K562 (cell line): Measurements from ENCODE around the gene OR2S2. TPM values are rescaled to one million over a fixed set of nuclear protein-coding genes. Genes with fewer than 3 reads are reported as not detected.

Experiments
- ATAC-seq: fragments of 200-7000 bp; cut with Tn5 transposase; 3 replicates; pipeline ENCODE4 v1.9.1; 2020; ENCODE audit warnings: moderate library complexity
- BruUV-seq: library from RNA; stranded (reverse); fragments of 400-500 nt; replicated peaks from 2 replicates; lab custom pipeline; 2021; lab: Mats Ljungman, UMichigan
- CTCF ChIA-PET: fragments of 300-600 bp; formaldehyde crosslinking; extraction: SDS; loops from one replicate; lab custom pipeline; 2021; ENCODE audit warnings: low intra/inter-chr PET ratio; lab: Yijun Ruan, JAX
- POLR2A ChIA-PET: fragments of 300-600, 350-650 bp; sonication (Branson Sonifier 250); formaldehyde crosslinking; extraction: SDS; loops from one replicate; lab custom pipeline; 2021; ENCODE audit warnings: antibody characterized with exemption, inconsistent platforms; lab: Yijun Ruan, JAX
- DNase-seq, 4 experiments: peaks; one replicate each; pipeline versions ENCODE4 v3.0.0 to v3.0.0-alpha.2; 2011 to 2018; ENCODE audit warnings: low spot score in 3 of 4, mixed read lengths in 3 of 4; ENCODE audit errors: extremely low read depth in 1 of 4
- FAIRE-seq: peaks from 2 replicates; lab custom pipeline; 2011; peaks lifted over from hg19 to GRCh38; lab: Jason Lieb, UNC
- H2AFZ ChIP-seq: 2 replicates; pipeline ENCODE4 v1.6.0; 2011; ENCODE audit warnings: low read depth, low read length, control low read depth, inconsistent platforms
- H3K27ac ChIP-seq: fragments of 200-600 bp; 3 replicates; pipeline ENCODE4 v1.8.0; 2011; ENCODE audit warnings: low read depth, mild to moderate bottlenecking, control low read depth, inconsistent platforms, low read length, moderate library complexity, mixed read lengths; ENCODE audit errors: extremely low read depth
- H3K27me3 ChIP-seq, 2 experiments: fragments of 300-600 bp in 1 of 2; 2 replicates in 1 of 2; 3 replicates in 1 of 2; pipeline versions ENCODE4 v1.6.0 to v1.8.0; 2011; ENCODE audit warnings: inconsistent platforms in 2 of 2, low read length in 2 of 2, mild to moderate bottlenecking in 1 of 2, mixed read lengths in 1 of 2, moderate library complexity in 1 of 2; ENCODE audit not compliant: control insufficient read depth in 2 of 2, insufficient read depth in 2 of 2
- H3K36me3 ChIP-seq: fragments of 300-600 bp; 3 replicates; pipeline ENCODE4 v1.8.0; 2011; ENCODE audit warnings: mild to moderate bottlenecking, low read length, inconsistent platforms; ENCODE audit not compliant: control insufficient read depth, insufficient read depth
- H3K4me1 ChIP-seq, 2 experiments: fragments of 200-600 bp in 1 of 2; replicated peaks in 1 of 2; 2 replicates in 1 of 2; 3 replicates in 1 of 2; pipeline versions ENCODE4 v1.5.1 to v1.8.0; 2011; ENCODE audit warnings: inconsistent platforms in 2 of 2, low read length in 2 of 2, mild to moderate bottlenecking in 1 of 2, mixed read lengths in 1 of 2, moderate library complexity in 1 of 2; ENCODE audit not compliant: control insufficient read depth in 2 of 2, insufficient read depth in 2 of 2
- H3K4me2 ChIP-seq: 2 replicates; pipeline ENCODE4 v1.6.1; 2011; ENCODE audit warnings: low read length, control low read depth, inconsistent platforms, mixed read lengths; ENCODE audit not compliant: insufficient read depth
- H3K4me3 ChIP-seq: fragments of 200-600 bp; sonication (generic), shearing (Covaris generic); 2 replicates; pipeline ENCODE4 v1.5.1; 2016; ENCODE audit warnings: control low read depth, inconsistent platforms
- H3K79me2 ChIP-seq: fragments of 200-600 bp; 3 replicates; pipeline ENCODE4 v1.8.0; 2011; ENCODE audit warnings: low read length, inconsistent platforms; ENCODE audit not compliant: control insufficient read depth, insufficient read depth
- H3K9ac ChIP-seq, 2 experiments: 2 replicates each; pipeline versions ENCODE4 v1.6.0 to v1.6.1; 2011; ENCODE audit warnings: low read depth in 2 of 2, low read length in 2 of 2, control low read depth in 1 of 2, inconsistent platforms in 1 of 2, mild to moderate bottlenecking in 1 of 2, mixed read lengths in 1 of 2; ENCODE audit not compliant: insufficient read depth in 1 of 2
- H3K9me1 ChIP-seq: one replicate; pipeline ENCODE4 v1.6.0; 2011; ENCODE audit warnings: inconsistent platforms, mild to moderate bottlenecking, low read length, moderate library complexity; ENCODE audit not compliant: control insufficient read depth, insufficient read depth
- H3K9me3 ChIP-seq: replicated peaks from 2 replicates; pipeline ENCODE4 v1.5.1; 2011; ENCODE audit warnings: low read depth, low read length, inconsistent platforms; ENCODE audit not compliant: control insufficient read depth, insufficient read depth
- H4K20me1 ChIP-seq: replicated peaks from 2 replicates; pipeline ENCODE4 v1.6.1; 2011; ENCODE audit warnings: low read length, inconsistent platforms, mixed read lengths; ENCODE audit not compliant: control insufficient read depth, insufficient read depth
- YY1 ChIP-seq, 3 experiments: IDR thresholded peaks; 2 replicates each; pipeline ENCODE4 v1.6.1; 2011; ENCODE audit warnings: low read length in 2 of 3, mild to moderate bottlenecking in 2 of 3, moderate library complexity in 2 of 3, borderline replicate concordance in 1 of 3, control low read depth in 1 of 3, low read depth in 1 of 3; ENCODE audit not compliant: insufficient read depth in 3 of 3, insufficient replicate concordance in 2 of 3, control insufficient read depth in 1 of 3, insufficient read length in 1 of 3; ENCODE audit errors: extremely low read depth in 1 of 3
- ZNF592 ChIP-seq: fragments of 450-650 bp; IDR thresholded peaks from 2 replicates; pipeline ENCODE4 v1.6.1; 2017; ENCODE audit warnings: antibody characterized with exemption, mild to moderate bottlenecking
- WGBS: fragments of 100-300 bp; shearing (Covaris generic); methylation state at CpG from one replicate; pipeline ENCODE4 v1.1.6; 2016; ENCODE audit warnings: low coverage, mixed read lengths; ENCODE audit not compliant: insufficient coverage; ENCODE audit errors: missing lambda C conversion rate; 5-methylcytosine and 5-hydroxymethylcytosine counted together
- in situ Hi-C: fragments of 300-500 bp; cut with MboI; formaldehyde crosslinking; loops from 4 replicates; pipeline ENCODE4 v1.15.0; 2018; ENCODE audit warnings: inconsistent platforms, mixed read lengths
- intact Hi-C: fragments of 100-400 bp; cut with micrococcal nuclease; formaldehyde crosslinking; loops from 2 replicates; pipeline ENCODE4 v1.14.2; 2022
- polyA plus RNA-seq, 8 experiments: library from polyadenylated mRNA; depleted of rRNA in 4 of 8; stranded (reverse) in 5 of 8; unstranded in 3 of 8; fragments of >200 nt; fragmentation: Nextera tagmentation in 2 of 8; fragmentation: Illumina TruSeq in 1 of 8; extraction: Ambion mirVana in 2 of 8; extraction: Trizol in 1 of 8; gene quantifications; 2 replicates each; pipeline versions ENCODE4 v1.2.1 to v1.2.3, GENCODE V29; 2011 to 2014; ENCODE audit warnings: inconsistent platforms in 1 of 8, missing spikeins in 1 of 8
- total RNA-seq, 7 experiments: library from RNA; depleted of rRNA in 6 of 7; stranded (reverse); fragments of >200 nt in 6 of 7; fragmentation: Illumina TruSeq in 2 of 7; extraction: Trizol in 2 of 7; gene quantifications; 2 replicates each; pipeline versions ENCODE4 v1.2.1 to v1.2.3, GENCODE V29; 2011 to 2021; ENCODE audit warnings: low replicate concordance in 1 of 7

Gene OR2S2
- total and polyA plus RNA-seq, 9 of the 15 experiments (the other 6 are each of a cell fraction or from before 2014, with no cell fraction given) = not detected

GRCh38 chr9:35917261-35917660, 40.7 kb downstream of the OR2S2 start:
- POLR2A ChIA-PET = interaction anchor here (0.6 kb wide), 1 partner anchor 40 kb away, joined by 3 read pairs; no protein-coding TSS in a partner anchor
- Histone ChIP-seq H3K4me2 (no peak overlapping the region), H2AFZ (peak overlapping the region; percentile 78), H3K27me3 (no peaks in the 10 kb centered on the region), H3K36me3 (no peaks in the 10 kb centered on the region), H3K79me2 (no peaks in the 10 kb centered on the region), H4K20me1 (no peaks in the 10 kb centered on the region), H3K27ac (peak overlapping the region; percentile 27; the same call in 1 of the 3 replicates), H3K4me3 (no peak overlapping the region), H3K9ac (peak overlapping the region; percentile 26 to 41; a peak in 3 of 4 replicates), H3K4me1 (peaks cover 36 to 62% of the 10 kb centered on the region in 2 experiments), H3K9me1 (no peaks in the 10 kb centered on the region), H3K9me3 (no peaks in the 10 kb centered on the region)
- CTCF ChIA-PET = no interaction called here
- no peak for FAIRE-seq
- TF ChIP-seq ZNF592 (peak; percentile 23; the same call in 1 of the 2 replicates), YY1 (IDR thresholded peaks at IDR 0.05; ENCODE audit: borderline replicate concordance in 1 of 3, control insufficient read depth in 1 of 3, extremely low read depth in 1 of 3, insufficient read depth in 3 of 3, insufficient read length in 1 of 3, insufficient replicate concordance in 2 of 3, low read depth in 1 of 3, low read length in 2 of 3) (no peak)
- intact Hi-C loops (no loop called here), in situ Hi-C loops (no loop called here)
- peak; percentile 11; the same call in 2 of the 3 replicates for ATAC-seq
- WGBS = 70% methylated on average over 2 of the region's 4 CpGs
- no peak for DNase-seq
- no TSS peak for BruUV-seq
